Stimulated activated CD8-positive, alpha-beta memory T cell treated with anti-CD3 and anti-CD28 coated beads, Interleukin-7, amount 100 ng/mL, for 1 hour (primary cell): Measurements from ENCODE around the gene EML4.
"Not testable (repeated sequence)": the region's sequence is repeated elsewhere in the genome, so short reads cannot be mapped to it uniquely, and the experiment has no call there.

ENCODE experiments used
- DNase-seq, 2 donors: peaks; one replicate each; pipeline ENCODE4 v3.0.0-alpha.2; 2020; ENCODE audit warnings: low read depth in 2 of 2

EML4 gene

DNA sequence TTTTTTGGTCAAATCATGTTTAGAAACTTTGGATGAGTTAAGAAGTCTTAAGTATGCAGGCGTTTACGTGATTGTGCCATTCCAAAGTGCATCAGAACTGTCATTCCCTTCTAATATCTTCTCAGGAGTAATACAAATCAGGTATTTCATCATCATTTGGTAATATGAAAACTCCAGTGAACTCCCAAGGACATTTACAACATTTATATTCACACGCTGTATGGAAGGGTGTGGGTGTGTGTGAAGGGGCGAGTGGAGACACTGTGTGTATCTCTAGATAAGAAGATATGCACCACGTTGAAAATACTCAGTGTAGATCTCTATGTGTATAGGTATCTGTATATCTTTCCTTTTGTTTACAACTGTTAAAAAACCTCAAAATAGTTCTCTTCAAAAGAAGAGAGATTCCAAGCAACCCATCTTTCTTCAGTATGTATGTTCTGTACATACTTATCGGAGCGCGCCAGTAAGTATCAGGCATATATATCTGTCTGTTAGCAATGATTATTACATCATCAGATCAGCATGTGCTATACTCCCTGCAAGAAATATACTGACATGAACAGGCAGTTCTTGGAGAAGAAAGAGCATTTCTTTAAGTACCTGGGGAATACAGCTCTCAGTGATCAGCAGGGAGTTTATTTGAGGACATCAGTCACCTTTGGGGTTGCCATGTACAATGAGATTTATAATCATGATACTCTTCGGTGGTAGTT is 162.6 kb downstream of the EML4 start:
- no peak for DNase-seq

DNA sequence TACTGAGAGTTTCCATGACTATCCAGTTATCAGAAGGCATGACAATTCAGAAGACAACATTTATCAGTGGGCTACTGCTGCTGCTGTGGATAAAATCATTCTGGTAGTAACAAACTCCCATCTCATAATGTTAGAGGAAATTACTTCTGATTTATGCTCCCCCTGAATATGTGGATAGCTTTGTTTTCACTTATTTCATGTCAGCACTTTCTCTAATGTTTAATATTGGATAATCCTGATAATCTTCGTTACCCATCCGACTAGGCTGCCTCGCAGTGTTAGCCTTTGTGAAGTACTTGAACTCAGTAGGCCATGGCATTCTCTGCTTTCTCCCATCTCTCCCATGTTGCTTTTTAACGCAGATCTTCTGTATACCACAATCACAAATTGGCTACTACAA is 163.4 kb downstream of the EML4 start:
- DNase-seq = no peak

DNA sequence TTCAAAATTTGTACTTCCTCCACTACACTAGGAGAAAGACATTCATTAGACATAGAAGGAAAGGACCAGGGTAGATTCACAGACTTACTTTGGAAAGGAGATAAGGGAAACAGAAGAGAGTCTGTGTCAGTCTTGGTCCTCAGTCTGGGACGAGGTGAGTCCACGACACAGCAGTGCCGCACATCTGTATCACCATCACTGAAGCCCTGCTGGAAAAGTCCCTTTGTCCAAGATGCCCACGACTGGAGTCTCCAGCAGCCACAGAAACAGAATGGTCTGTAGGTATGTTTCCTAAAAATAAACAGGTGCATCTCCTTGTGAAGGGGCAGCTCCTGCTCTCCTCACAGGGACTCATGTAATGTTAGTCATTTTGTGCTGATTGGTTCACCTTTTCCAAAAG is 164.4 kb downstream of the EML4 start:
- no peak for DNase-seq

DNA sequence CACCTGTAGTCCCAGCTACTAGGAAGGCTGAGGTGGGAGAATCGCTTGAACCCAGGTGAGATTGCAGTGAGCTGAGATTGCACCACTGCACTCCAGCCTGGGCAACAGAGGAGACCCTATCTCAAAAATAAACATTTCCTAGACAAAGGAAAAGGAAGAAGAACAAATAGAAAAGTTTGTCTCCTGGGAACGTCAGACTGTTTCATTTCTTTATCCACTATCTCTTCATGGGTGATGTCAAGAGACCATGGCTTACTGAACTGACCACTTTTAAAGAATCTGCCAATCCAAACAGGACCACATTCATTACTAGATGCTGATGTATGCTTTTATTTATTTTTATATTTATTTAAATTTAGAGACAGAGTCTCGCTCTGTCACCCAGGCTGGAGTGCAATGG is 165.1 kb downstream of the EML4 start:
- DNase-seq = no peak

DNA sequence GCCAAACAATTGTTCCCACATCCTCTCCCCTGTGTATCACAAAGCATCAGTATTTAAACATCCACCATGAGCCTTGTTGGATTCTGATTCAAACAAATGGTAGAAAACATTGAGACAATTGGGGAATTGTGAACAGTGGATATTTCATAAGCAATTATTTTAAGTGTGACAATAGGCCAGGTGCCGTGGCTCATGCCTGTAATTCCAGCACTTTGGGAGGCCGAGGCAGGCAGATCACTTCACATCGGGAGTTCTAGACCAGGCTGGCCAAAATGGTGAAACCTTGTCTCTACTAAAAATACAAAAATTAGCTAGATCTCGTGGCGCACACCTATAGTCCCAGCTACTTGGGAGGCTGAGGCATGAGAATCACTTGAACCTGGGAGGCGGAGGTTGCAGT is 165.7 kb downstream of the EML4 start:
- DNase-seq = not testable (repeated sequence)

DNA sequence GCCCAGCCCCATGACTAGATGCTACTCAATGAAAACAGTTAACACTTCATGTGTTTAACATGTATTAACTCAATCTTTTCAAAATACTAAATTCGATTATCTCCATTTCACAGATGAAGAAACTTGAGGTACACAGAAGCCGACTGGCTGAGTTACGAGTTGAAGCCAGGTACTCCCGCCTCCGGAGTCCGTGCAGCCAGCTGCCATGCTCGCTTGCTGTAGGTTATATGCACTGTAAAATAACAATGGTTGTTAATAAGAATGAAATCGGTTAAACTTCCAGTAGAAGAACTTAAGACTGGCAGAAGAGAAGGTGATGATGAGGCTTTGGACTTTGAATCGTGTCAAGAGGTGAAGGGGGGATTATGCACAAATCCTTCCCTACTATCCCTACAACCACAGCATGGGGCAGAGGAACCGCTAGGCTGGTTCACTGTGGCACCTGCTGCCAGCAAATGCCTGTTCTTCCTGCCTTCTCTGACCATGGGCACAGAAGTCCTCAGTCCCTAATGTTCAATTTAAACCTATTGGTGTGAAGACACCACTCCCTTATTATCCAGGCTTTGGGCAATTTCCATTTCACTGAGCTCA is 166.5 kb downstream of the EML4 start:
- DNase-seq = no peak

DNA sequence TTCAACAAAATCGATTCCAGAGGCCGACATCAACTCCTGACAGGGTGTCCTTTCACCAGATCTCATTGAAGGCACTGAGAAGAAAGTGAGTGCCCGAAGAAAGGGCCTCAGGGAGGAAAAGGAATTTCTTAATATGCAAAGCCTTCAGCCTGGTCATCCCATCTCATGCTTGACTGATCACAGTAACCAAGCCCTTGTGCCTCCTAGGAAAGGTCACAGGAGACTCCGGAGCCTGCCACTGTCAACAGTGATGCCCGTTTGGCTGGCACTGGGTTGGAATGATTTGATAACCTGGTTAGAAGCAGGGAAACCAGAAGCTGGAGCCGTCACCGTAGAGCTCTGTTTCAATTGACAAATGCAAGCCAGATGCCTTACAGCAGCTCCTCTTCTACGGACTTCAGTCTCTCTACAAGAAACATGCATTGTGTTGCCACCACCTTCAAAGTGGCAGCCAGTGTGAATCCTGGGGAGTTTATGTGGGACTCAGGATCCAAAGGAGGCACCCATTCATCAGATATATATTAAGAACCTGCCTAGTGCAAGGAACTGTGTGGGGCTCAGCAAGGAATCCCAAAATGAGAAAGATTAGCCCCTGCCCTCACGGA is 167.3 kb downstream of the EML4 start:
- no peak for DNase-seq

DNA sequence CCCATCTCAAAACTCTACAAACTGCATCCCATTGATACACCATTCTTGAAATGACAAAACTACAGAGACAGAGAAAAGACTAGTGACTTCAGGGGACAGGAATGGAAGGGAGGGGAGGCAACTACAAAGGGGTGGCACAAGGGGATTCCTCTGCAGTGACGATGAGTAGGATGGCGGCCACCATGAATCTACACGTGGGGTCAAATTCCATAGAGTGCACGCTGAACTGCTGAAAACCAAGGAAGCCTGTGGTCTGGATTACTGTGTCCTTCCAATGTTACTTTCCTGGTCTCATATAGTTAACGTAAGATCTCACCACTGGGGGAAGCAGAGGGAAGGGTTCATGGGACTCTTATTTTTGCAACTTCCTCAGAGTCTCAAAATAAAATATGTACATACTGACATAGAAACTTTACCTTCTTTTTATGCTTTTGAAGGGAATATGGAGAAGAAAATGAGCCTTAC is 168.2 kb downstream of the EML4 start:
- DNase-seq = no peak

DNA sequence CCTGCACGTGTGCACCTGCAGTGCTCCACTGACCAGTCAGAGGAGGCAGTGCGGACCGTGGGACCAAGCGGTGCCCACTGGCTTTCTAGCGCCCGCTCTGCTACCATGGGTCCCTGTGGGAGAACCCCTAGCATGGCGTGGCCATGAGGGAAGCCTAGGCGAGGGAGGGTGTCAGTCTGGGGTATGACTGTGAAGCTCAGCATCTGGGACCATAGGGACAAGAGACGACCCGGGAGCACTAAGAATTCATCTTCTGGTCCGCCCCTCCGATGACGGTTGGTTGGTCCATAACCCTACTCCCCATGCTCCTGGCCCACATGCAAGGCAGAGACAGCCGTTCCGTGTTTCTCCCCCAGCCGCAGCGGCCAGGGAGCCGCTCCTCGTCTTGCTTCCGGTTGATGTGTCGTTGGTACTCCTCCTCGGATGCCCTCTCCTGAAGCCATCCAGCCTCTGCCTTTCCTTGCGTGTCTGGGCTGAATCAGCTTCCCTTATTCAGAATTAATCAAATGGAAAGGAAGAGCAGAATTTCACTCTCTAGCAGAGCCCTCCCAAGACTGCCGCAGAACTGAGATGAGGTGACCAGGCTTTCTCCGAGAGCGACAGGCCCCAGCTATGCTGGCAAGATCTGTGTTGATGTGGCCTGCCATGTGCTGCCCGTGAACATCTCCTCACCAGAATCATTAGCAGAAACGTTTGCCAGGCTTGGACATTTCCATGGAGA is 168.9 kb downstream of the EML4 start:
- DNase-seq = no peak

DNA sequence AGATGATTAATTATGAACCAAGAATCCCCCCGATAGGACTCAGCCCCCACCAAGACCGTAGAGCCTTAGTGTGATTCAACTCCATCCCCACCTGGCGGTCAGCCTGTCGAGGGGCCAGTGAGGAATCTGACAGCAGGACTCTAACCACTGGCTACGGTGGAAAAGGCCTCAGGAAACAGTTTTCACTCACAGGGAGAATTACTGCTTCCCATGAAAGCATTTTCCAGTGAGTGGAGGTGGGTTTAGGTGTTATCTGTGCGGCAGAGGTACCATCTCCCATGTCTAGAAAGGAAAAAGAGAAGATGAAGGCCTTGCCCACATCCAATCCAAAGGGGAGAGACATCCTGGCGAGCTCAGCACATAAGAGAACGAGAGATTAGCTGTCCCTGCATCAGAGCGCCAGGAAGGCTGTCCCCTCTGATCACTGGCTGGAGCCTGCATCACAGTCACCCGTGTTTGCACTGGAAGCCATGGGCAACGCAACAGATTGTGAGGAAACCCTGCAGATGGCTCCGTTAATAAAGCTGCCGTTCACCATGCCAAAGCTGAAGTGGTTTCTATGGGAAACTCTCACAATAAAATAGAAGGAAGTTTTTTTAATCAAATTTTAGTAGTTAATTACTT is 169.5 kb downstream of the EML4 start:
- DNase-seq = no peak

DNA sequence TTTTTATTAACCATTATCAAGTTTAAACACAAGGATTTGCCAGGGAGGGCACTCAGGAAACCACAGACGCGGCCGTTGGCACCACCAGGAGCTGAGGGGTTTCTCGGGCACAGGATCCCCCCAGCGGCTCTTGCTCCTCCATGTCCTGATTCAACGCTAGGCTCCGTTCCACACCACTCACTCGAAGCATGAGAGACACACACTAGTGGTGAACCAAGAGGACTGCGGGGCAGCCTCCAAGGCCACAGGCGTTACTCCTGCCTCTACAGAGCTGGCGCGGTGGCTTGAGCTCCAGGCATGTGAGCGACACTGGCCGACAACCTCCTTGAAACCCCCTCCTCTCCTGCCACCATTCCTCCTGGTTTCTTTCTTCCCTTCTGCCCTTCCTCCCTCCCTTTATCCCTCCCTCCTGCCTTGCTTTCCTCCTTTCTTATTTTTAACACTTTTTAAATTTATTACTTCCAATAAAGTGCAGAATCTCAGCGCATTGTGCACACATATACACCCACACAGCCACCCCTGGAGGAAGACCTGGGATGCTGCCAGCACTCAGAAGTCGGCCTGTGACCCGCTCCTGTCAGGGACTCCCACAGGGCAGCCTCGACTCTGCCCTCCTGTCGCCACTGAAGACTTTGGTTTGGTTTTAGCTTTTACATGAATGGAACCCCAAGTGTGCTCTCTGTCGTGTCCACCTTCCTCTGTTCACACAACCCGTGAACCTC is 170.2 kb downstream of the EML4 start:
- DNase-seq = no peak

DNA sequence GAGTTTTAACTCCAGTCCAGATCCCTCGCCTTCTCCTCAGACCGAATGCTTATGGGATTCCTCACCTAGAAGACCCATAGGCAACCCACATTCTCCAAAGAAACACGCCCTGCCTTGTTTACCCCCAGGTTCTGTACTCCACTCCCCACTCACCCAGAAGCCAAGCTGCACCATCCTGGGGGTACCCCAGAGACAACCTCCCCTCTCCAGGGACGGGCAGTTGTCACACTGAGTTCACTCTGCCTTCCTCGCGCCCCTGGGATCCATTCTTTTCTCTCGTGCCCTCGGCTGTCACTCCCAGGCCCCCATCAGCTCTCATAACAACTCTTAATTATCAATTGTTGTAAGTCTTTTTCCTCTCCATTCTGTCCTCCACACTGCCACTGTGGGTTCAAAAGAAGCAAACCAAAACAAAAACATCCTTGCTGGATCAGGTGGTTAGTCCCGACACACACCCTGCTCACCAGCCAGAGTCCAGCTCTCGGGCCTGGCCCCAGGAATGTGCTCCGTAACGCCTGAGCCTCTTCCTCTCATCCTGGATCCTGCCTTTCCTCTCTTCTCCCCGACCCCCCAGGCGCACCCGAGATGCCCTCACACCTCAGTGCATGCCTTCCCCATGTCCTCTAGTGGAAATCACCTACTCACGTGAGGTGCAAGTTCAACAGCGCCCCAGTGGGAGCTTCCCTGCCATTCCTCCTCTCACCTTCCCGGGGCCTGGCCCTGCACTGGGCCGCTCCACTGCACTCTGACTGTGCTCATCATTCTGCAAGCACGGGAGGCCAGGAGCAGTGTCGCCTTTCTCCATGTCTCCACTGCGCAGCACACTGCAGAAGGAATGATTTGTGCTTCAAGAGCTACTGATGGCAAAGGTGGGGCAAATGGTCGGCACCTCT is 171.1 kb downstream of the EML4 start:
- DNase-seq = no peak

DNA sequence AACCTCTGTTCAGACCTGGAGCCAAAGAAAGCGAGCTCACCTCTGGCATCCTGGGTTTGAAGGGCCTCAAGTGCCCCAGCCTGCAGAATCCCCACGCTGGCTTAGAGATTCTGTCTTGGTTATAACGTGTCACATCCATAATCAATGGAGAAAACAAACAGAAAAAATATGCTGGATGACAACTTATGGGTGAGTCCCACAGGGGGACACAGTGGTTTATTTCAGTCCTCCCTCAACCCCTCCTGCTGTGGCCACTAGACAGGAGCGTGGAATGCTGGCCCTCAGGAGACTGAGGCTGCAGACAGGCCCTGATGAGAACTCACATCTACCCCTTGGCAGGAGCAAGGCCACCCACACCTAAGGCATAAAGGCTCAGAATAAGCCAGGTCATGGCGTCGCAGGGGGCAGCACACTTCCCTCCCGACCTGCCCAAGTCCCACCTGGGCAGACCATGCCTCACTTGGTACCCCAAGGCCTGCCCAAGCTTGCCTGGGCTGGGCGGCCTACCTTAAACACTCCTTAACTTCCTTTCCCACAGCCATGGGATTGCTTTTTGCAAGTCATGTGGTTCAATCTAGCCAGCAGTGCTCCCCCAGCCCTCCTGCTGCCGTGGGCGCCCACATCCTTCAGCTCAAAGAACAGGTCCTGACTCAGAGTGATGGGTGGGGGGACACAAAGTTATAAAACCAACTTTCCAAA is 171.9 kb downstream of the EML4 start:
- DNase-seq = no peak

DNA sequence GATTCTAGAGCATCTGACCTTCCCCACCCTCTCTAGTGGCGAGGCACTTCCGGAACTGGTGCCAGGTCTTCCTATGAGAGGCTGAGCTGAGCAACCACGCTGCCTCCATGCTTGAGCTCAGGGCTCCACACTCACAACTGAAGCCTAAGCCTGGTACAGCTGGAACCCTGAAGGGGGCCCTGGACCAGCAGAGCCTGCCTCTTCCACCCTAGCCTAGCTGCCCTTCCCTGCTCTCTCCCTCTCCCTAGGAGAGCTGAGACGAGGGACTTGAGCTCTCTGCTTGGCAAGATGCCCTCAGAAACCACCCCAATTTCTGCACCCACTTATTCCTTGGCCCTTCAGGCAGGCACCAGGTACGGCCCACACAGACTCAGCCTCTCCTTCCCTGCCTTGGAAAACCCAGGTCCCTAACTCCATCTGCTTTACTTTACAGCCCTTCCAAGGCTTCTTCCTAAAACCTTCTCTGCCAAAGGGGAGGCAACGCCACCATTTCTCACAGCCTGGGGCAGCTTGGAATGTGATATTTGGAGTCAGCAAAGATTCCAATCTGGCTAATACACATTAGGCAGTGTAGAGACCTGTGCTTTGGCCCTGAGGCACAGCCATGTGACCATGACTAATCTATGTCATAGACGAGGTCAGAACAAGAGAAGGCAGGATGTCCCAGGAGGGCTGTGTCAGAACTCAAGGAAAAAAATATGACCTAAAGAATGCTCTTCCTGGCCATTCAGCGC is 173.1 kb downstream of the EML4 start:
- DNase-seq = no peak

DNA sequence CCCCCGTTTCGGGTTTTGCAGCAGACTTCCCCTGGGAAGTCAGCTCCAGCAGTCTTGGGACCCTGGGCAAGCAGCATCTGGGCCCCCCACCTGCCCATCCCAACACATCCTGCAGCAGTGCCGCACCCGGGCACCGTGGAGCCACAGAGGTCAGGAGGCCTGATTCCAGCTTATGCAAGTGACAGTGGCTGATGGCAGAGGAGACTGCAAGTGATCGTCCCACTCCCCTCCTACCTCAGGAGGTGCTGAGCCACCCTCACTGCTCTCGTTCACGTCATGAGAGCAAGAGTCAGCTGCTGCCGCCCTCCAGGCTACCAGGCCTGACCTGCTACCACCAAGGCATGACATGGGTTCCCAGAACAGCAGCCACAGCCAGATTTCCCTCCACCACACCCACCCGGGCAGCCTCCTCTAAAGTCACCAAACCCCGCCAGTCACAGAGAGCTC is 173.7 kb downstream of the EML4 start:
- DNase-seq = no peak

DNA sequence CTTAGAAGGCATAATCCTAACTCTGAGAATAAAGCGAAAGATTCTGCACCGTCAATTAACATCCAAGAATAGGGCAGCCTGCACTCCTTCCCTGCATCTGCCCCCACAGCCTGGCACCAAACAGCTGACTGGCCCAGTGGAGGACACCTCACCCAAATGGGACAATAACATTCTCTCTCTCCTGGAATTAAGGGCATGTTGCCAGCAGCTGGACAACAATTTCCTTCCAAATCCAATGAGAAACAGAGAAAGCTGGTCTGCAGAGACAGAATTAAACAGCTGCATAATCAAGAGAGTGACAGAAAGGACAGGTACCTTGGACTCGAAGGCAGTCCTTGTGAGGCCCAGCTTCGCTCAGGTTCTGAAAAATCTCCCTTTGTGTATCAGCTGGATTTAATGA is 176.8 kb downstream of the EML4 start:
- DNase-seq = no peak

DNA sequence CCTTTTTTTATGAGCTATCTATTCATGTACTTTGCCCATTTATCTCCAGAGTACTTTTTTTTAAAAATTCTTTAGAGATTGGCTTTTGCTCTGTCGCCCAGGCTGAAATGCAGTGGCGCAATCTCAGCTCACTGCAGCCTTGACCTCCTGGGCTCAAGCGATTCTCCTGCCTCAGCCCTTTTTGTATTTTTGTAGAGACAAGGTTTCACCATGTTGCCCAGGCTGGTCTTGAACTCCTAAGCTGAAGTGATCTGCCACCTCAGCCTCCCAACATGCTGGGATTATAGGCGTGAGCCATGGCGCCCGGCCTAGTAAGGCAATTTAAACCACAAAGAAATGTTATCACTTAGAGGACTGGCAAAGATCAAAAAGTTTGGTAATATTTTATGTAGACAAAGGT is 177.7 kb downstream of the EML4 start:
- DNase-seq = not testable (repeated sequence)

DNA sequence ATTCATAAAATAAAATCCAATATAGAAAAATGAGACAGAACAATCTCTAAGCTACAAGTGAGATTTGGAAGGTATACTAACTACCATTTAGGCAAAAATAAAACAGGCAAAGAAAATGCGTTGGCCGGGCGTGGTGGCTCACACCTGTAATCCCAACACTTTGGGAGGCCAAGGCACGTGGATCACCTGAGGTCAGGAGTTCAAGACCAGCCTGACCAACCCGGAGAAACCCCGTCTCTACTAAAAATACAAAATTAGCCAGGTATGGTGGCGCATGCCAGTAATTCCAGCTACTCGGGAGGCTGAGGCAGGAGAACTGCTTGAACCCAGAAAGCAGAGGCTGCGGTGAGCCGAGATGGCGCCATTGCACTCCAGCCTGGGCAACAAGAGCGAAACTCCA is 178.4 kb downstream of the EML4 start:
- DNase-seq = not testable (repeated sequence)
